Measurements from ENCODE around the gene SPATS2L. TPM values are rescaled to one million over a fixed set of nuclear protein-coding genes. Genes with fewer than 3 reads are reported as not detected.

Gene SPATS2L
- total RNA-seq, 1 experiment from 2014 or later = 47.3 TPM

DNA sequence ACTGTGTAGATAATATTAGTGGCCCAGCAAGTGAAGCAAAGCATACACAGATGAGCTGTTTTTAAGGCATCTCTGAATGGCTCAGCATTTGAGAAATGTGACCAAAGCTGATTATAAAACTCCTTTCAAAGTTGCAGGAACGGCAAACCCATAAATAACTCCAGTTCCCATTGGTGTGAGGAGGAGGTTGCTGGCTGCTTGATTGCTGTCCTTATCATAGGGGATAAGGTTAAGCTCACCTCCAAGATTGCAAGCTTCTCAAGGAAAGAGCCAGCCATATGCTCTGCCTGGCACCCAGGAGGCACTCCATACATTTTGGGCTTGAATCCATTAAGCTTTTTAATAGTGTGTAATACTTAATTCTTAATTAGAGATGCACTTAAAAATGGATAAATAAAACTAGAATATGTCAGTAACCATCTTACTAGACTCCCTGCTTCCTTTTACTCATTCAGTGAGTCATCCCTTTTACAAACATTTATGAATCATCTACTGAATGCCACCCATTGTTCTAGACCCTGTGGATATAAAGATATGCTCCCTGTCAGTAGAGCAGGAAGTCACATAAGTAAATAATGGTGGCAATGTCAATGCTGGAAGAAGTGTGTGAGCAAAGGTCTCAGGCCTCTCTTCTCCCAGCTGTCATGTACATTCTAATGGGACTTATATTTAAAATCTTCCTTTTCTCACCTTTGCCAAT lies 99.3 kb downstream of the SPATS2L start:
- H3K4me1 ChIP-seq (ENCODE audit: insufficient read depth, low read length) = peaks cover 9% of the 10 kb centered on the region; the same call in 1 of the 2 replicates

More for the DNA sequence above, 99.3 kb downstream of the SPATS2L start:
- TF ChIP-seq, protein P1, sequence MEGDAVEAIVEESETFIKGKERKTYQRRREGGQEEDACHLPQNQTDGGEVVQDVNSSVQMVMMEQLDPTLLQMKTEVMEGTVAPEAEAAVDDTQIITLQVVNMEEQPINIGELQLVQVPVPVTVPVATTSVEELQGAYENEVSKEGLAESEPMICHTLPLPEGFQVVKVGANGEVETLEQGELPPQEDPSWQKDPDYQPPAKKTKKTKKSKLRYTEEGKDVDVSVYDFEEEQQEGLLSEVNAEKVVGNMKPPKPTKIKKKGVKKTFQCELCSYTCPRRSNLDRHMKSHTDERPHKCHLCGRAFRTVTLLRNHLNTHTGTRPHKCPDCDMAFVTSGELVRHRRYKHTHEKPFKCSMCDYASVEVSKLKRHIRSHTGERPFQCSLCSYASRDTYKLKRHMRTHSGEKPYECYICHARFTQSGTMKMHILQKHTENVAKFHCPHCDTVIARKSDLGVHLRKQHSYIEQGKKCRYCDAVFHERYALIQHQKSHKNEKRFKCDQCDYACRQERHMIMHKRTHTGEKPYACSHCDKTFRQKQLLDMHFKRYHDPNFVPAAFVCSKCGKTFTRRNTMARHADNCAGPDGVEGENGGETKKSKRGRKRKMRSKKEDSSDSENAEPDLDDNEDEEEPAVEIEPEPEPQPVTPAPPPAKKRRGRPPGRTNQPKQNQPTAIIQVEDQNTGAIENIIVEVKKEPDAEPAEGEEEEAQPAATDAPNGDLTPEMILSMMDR (conservative IDR thresholded peaks at IDR 0.05) = no peak
- H3K79me1 ChIP-seq (ENCODE audit: insufficient read depth, low read depth, low read length, poor library complexity, severe bottlenecking) = peaks cover 6% of the 10 kb centered on the region
- H3K4ac ChIP-seq (ENCODE audit: low read depth, low read length) = no peak overlapping the region
- no peak overlapping the region for H3K14ac ChIP-seq (ENCODE audit: insufficient read depth, low read length)
- no peak overlapping the region for H3K18ac ChIP-seq (ENCODE audit: insufficient read length, low read depth, low read length)
- no peak overlapping the region for H2BK15ac ChIP-seq (ENCODE audit: low read depth, low read length)
- Mint-ChIP-seq H3K27ac (no peak overlapping the region), H3K4me3 (no peak overlapping the region), H3K9me3 (no peaks in the 10 kb centered on the region), H3K27me3 (ENCODE audit: low read depth) (no peaks in the 10 kb centered on the region), H3K36me3 (ENCODE audit: insufficient read depth in 1 of 3, low read depth in 3 of 3) (peaks cover 14 to 21% (median 16%) of the 10 kb centered on the region in 3 experiments; a peak in 6 of 7 replicates), H3K4me1 (peaks cover 15 to 24% of the 10 kb centered on the region in 2 experiments)
- no peak overlapping the region for H3K27ac ChIP-seq (ENCODE audit: insufficient read length, low read depth, low read length)
- H3K56ac ChIP-seq (ENCODE audit: insufficient read length, low read depth, low read length) = no peak overlapping the region
- H4K5ac ChIP-seq (ENCODE audit: insufficient read length, low read depth, low read length) = no peak overlapping the region
- no peak overlapping the region for H2AFZ ChIP-seq (ENCODE audit: low read length)
- no peaks in the 10 kb centered on the region for H3K27me3 ChIP-seq (ENCODE audit: insufficient read depth, low read length)
- H3K4me2 ChIP-seq (ENCODE audit: insufficient read depth, insufficient read length, low read length) = no peak overlapping the region
- H3K23me2 ChIP-seq (ENCODE audit: insufficient read length, low read depth, low read length, poor library complexity, severe bottlenecking) = no peaks in the 10 kb centered on the region
- H2BK120ac ChIP-seq (ENCODE audit: low read depth, low read length, poor library complexity, severe bottlenecking) = no peak overlapping the region
- H3K9ac ChIP-seq (ENCODE audit: extremely low read depth, insufficient read length, low read length) = no peak overlapping the region
- H2AK5ac ChIP-seq (ENCODE audit: insufficient read length, low read length) = no peak overlapping the region
- H3K9me3 ChIP-seq (ENCODE audit: control insufficient read depth, low read depth, low read length) = no peaks in the 10 kb centered on the region
- no peak overlapping the region for H3K23ac ChIP-seq (ENCODE audit: insufficient read length, low read depth, low read length)
- no peak for DNase-seq
- no CpG with 5 or more reads among the region's 1 CpG for WGBS (ENCODE audit: extremely low coverage, insufficient read length, low lambda C conversion rate)
- H2BK5ac ChIP-seq (ENCODE audit: insufficient read length, low read length) = no peak overlapping the region
- no peak overlapping the region for H3T11ph ChIP-seq (ENCODE audit: low read length)
- no peak overlapping the region for H2BK12ac ChIP-seq (ENCODE audit: insufficient read length, low read depth, low read length)
- no peak overlapping the region for H2BK20ac ChIP-seq (ENCODE audit: low read depth, low read length, poor library complexity, severe bottlenecking)
- no peak overlapping the region for H4K8ac ChIP-seq (replicated peaks; ENCODE audit: insufficient read length, low read depth, low read length)
- no peak overlapping the region for H4K91ac ChIP-seq (ENCODE audit: insufficient read length, low read depth, low read length)
- no peaks in the 10 kb centered on the region for H4K20me1 ChIP-seq (ENCODE audit: control insufficient read depth, insufficient read depth, insufficient read length)
- peaks cover 9% of the 10 kb centered on the region; the same call in 1 of the 2 replicates for H3K79me2 ChIP-seq (ENCODE audit: insufficient read depth, low read length)
